ENCODE results near the gene BRSK2. TPM values are rescaled to one million over a fixed set of nuclear protein-coding genes. Genes with fewer than 3 reads are reported as not detected.

The BRSK2 gene
- total RNA-seq, 1 donor from 2014 or later: 59.9 TPM

DNA sequence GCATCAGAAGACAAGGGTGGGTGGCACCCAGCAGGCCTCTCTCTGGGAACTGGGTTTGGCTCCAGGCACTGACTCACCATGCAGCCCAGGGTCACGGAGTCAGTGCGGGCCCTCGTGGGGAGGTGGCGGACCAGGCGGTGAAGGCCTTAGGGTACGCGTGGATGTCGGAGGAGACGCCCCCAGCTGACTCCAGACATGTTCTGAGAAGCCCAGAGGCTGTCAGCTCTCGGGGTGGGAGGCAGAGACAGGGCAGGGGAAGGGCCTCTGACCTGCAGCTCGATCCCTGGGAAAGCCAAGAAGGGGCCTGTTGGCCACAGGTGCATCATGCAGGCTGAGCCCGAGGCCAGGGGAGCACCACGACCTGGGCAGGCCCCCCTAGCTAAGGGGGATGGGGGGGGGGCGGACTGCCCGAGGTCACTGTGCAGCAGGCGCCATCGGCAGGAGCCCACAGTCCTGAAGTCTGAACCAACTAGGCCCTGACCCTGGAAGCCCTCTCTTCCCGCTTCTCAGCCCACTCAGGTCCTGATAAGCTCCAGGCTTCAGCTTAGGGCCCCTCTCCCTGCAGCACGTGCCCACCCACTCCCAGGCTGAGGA, 78.8 kb downstream of the BRSK2 start:
- H3K27me3 Mint-ChIP-seq (ENCODE audit: low read depth): peaks cover 3% of the 10 kb centered on the region
- no peak for DNase-seq (ENCODE audit: low read depth, low spot score)

DNA sequence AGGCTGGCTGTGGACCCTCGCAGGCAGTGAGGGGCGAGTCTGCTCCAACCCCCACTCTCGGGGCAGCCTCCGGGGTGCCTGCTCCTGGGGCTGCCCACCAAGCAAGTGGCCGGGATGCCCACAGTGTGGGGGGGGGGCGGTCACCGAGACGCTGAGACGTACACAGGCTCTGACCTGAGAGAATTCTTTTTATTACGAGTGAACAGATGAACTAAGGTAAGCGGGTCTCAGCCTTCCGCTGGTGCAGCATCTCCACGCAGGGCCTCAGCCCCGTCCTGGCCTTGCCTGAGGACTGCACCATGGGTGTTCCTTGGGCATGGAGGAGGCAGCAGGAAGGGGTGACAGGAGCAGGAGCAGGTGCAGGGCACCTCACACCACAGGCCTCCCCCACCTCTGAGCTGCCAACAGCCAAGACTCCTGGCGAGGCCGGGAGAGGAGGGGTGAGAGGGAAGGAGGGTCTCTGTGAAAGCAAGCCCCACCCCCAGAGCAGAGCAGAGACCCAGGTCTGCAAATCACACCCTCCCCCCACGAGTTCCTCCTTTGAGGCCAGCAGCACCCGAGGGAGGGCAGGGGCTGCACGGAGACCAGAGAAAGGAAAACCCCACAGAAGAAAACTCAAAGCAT, 79.7 kb downstream of the BRSK2 start:
- Mint-ChIP-seq H3K36me3 (ENCODE audit: low read depth) (peaks cover 3% of the 10 kb centered on the region), H3K4me1 (peaks cover 6% of the 10 kb centered on the region), H3K4me3 (no peak overlapping the region), H3K27ac (ENCODE audit: unreplicated experiment) (no peak overlapping the region), H3K9me3 (no peaks in the 10 kb centered on the region), H3K27me3 (ENCODE audit: low read depth) (peaks cover 3% of the 10 kb centered on the region)
- no peak for DNase-seq (ENCODE audit: low read depth, low spot score)
- TF ChIP-seq, protein P1, sequence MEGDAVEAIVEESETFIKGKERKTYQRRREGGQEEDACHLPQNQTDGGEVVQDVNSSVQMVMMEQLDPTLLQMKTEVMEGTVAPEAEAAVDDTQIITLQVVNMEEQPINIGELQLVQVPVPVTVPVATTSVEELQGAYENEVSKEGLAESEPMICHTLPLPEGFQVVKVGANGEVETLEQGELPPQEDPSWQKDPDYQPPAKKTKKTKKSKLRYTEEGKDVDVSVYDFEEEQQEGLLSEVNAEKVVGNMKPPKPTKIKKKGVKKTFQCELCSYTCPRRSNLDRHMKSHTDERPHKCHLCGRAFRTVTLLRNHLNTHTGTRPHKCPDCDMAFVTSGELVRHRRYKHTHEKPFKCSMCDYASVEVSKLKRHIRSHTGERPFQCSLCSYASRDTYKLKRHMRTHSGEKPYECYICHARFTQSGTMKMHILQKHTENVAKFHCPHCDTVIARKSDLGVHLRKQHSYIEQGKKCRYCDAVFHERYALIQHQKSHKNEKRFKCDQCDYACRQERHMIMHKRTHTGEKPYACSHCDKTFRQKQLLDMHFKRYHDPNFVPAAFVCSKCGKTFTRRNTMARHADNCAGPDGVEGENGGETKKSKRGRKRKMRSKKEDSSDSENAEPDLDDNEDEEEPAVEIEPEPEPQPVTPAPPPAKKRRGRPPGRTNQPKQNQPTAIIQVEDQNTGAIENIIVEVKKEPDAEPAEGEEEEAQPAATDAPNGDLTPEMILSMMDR (conservative IDR thresholded peaks at IDR 0.05): no peak

More for the DNA sequence above, 78.8 kb downstream of the BRSK2 start:
- Mint-ChIP-seq H3K4me3 (no peak overlapping the region), H3K4me1 (peaks cover 6% of the 10 kb centered on the region), H3K27ac (ENCODE audit: unreplicated experiment) (no peak overlapping the region), H3K9me3 (no peaks in the 10 kb centered on the region), H3K36me3 (ENCODE audit: low read depth) (peaks cover 3% of the 10 kb centered on the region)
- TF ChIP-seq, protein P1 (conservative IDR thresholded peaks at IDR 0.05): no peak

DNA sequence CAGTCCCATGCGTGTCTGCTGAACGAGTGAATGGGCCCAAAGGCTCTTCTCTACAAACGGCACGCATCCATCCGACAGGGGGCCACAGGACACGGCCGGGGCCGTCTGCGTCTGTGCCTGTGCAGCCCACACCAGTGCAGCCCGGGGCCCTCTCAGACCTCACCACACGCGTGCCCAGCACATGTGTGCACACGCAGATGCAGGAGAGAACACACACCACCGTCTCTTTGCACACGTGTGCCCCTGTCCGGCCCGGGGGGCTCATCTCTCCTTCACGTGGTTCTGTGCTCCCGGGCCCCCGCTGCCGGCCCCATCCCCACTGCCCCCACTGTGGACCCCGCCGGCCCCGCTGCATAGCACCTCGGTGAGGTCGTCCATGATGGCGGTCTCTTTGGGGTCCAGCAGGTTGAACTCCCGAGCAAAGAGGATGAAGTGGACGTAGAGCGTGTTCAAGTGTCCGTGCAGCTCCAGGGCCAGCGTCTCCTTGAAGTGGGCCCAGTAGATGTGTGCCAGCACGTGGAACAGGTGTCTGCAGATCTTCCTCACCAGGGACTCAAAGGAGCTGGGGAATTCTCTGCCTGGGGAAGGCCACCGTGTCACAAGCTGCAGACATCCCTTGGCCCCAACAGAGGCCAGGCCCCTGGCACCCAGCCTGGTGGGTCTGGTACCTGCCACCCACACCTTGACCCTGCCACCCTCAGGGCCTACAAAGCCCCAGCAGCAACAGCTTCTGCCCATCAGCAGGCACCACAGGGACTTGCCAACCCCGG, 80.4 kb downstream of the BRSK2 start:
- DNase-seq (ENCODE audit: low read depth, low spot score): no peak
- no peak overlapping the region for H3K4me3 Mint-ChIP-seq
- peaks cover 3% of the 10 kb centered on the region for H3K27me3 Mint-ChIP-seq (ENCODE audit: low read depth)
- H3K4me1 Mint-ChIP-seq: peaks cover 6% of the 10 kb centered on the region
- no peaks in the 10 kb centered on the region for H3K9me3 Mint-ChIP-seq
- H3K27ac Mint-ChIP-seq (ENCODE audit: unreplicated experiment): no peak overlapping the region
- peaks cover 3% of the 10 kb centered on the region for H3K36me3 Mint-ChIP-seq (ENCODE audit: low read depth)
- TF ChIP-seq, protein P1 (conservative IDR thresholded peaks at IDR 0.05): no peak

- TF ChIP-seq, protein P1 (conservative IDR thresholded peaks at IDR 0.05): no peak
- no peak for DNase-seq (ENCODE audit: low read depth, low spot score)
- H3K4me1 Mint-ChIP-seq: peaks cover 6% of the 10 kb centered on the region
- no peak overlapping the region for H3K4me3 Mint-ChIP-seq
- no peaks in the 10 kb centered on the region for H3K36me3 Mint-ChIP-seq (ENCODE audit: low read depth)
- H3K27me3 Mint-ChIP-seq (ENCODE audit: low read depth): no peaks in the 10 kb centered on the region
- H3K27ac Mint-ChIP-seq (ENCODE audit: unreplicated experiment): no peak overlapping the region
- no peaks in the 10 kb centered on the region for H3K9me3 Mint-ChIP-seq
These were observed 81.2 kb downstream of the BRSK2 start for GRCh38 chr11:1470681-1471611.

- TF ChIP-seq, protein P1 (conservative IDR thresholded peaks at IDR 0.05): no peak
- Mint-ChIP-seq H3K4me1 (peaks cover 6% of the 10 kb centered on the region), H3K4me3 (peak overlapping the region; percentile 27), H3K36me3 (ENCODE audit: low read depth) (no peaks in the 10 kb centered on the region), H3K27ac (ENCODE audit: unreplicated experiment) (no peak overlapping the region), H3K27me3 (ENCODE audit: low read depth) (no peaks in the 10 kb centered on the region), H3K9me3 (no peaks in the 10 kb centered on the region)
- DNase-seq (ENCODE audit: low read depth, low spot score): no peak
These were observed 82.0 kb downstream of the BRSK2 start for GRCh38 chr11:1471736-1472135.
